Frontal cortex (tissue), 4 donors: Measurements from ENCODE around the gene PNKD. TPM values are rescaled to one million over a fixed set of nuclear protein-coding genes. Genes with fewer than 3 reads are reported as not detected.
"Not testable (repeated sequence)": the region's sequence is repeated elsewhere in the genome, so short reads cannot be mapped to it uniquely, and the experiment has no call there.

Experiments used
- DNase-seq, 2 donors: peaks; one replicate each; pipeline ENCODE4 v3.0.0; 2012; ENCODE audit warnings: low spot score in 2 of 2
- FAIRE-seq: peaks from 2 replicates; lab custom pipeline; 2012; peaks lifted over from hg19 to GRCh38; lab: Jason Lieb, UNC
- total RNA-seq: library from RNA; depleted of rRNA; stranded (reverse); fragments of >200 nt; gene quantifications from one replicate; pipeline ENCODE4 v1.2.3, GENCODE V29; 2014
- donor health status: control.
- donor health status: control.
- donor health status: control.

The PNKD gene
- total RNA-seq, 1 donor from 2014 or later: 15.1 TPM

DNA sequence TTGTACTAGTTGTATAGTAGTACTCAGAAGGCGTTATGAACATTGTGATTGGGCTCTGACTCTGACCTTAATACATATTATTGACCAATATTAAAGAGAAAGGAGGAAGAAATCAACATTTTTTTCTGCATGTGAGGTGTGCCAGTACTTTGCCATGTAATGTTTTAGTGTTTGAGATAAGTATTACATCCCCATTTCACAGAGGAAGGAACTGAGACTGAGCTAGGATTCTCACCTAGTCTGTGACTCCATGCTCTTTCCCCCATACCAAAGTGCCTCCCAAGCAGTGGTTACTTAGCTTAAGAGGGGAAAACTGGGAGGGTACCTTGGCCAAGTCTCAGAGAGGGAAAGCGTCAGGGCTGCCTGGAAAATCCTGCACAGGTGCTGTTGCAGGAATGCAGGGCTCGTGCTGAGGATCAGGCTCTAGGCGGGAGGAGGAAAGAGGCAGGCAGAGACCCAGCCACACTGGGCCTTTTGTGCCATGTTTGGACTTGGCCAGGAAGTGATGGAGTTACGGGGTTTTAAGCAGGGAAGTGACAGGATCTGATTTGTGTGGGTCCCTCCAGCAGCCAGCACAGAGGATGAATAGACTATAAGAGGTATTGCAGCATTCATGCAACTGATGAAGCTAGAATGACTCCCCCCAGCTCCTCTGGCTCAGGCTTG is 1.7 kb downstream of the PNKD start:
- DNase-seq: no peak
- FAIRE-seq: no peak

DNA sequence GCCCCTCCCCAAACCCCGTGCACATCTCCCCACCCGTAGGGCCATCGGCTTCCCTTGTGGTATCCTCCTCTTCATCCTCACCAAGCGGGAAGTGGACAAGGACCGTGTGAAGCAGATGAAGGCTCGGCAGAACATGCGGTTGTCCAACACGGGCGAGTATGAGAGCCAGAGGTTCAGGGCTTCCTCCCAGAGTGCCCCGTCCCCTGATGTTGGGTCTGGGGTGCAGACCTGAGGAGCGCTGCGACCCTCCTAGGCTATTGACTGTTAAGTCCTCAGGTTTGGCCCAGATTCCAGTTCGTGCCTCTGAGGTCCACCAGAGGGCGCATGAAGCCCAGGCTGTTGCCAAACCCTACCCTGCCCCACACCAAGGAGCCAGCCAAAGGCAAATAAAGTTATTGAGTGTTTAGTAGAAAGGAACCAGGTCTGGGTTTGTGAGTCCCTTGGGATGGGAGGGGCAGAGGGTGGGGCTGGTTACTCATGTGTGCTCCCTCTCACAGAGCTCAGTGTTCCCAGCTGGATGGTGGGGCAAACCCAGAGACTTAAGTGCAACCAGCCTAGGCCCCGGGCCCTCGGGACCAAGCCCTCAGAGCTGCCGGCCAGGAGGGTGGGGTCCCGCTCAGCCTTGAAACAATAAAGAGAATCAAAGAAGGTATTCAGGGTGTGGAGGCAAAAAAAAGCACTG is 2.4 kb downstream of the PNKD start:
- FAIRE-seq: no peak

DNA sequence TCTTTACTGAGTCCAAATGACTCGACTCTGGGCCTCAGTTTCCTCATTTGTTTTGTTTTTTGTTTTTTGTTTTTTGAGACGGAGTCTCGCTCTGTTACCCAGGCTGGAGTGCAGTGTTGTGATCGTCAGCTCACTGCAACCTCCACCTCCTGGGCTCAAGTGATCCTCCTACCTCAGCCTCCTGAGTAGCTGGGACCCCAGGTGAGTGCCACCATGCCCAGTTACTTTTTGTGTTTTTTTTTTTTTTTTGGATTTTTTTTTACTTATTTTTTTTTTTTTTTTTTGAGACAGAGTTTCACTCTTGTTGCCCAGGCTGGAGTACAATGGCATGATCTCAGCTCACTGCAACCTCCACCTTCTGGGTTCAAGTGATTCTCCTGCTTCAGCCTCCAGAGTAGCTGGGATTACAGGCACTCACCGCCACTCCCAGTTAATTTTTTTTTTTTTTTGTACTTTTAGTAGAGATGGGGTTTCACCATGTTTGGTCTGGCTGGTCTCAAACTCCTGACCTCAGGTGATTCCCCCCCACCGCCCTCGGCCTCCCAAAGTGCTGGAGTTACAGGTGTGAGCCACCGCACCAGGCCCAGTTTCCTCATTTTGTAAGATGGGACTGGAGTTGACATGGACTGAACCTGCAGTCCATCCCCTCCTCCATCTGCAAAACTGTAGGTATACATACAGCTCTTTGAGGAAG is 3.0 kb downstream of the PNKD start:
- not testable (repeated sequence) for FAIRE-seq

More for the DNA sequence above, 2.4 kb downstream of the PNKD start:
- DNase-seq: peak in 1 of 2 donors; percentile 72

DNA sequence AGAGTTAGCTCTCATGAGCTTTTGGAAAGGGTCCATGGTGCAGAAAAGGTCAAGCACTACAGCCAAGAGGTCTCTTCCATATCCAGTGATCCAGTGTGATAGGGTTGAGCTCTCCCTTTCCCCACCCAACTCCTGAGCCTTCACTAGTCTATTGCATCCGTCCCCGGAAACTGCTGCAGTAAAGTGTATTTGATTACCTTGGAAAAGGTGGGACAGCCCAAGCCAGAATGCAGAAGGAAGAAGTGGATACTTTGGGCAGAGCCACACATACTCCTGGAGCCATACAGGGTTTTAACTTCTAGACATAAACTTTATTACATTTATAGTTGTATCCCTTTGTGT is 3.6 kb downstream of the PNKD start:
- no peak for DNase-seq
- FAIRE-seq: no peak

More for the DNA sequence above, 3.0 kb downstream of the PNKD start:
- not testable (repeated sequence) for DNase-seq

DNA sequence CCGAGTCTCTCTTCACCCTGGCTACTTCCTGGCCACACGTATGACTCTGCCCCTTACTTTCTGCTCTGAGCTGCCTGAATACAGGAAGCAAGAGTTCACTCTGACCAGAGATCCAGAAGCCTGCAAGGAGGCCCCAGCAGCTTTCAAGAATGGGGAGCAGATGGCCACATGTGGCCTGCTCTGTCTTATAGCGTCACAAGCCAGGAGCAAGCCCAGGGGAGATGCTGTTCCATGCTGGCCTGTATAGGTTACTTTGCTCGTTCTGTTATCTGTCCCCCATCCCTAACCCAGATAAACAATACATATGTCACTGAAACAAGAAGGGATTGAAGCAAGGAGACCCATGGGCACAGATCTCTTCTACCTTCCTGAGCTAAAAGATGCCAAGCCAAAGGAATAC is 4.3 kb downstream of the PNKD start:
- no peak for DNase-seq
- FAIRE-seq: no peak

DNA sequence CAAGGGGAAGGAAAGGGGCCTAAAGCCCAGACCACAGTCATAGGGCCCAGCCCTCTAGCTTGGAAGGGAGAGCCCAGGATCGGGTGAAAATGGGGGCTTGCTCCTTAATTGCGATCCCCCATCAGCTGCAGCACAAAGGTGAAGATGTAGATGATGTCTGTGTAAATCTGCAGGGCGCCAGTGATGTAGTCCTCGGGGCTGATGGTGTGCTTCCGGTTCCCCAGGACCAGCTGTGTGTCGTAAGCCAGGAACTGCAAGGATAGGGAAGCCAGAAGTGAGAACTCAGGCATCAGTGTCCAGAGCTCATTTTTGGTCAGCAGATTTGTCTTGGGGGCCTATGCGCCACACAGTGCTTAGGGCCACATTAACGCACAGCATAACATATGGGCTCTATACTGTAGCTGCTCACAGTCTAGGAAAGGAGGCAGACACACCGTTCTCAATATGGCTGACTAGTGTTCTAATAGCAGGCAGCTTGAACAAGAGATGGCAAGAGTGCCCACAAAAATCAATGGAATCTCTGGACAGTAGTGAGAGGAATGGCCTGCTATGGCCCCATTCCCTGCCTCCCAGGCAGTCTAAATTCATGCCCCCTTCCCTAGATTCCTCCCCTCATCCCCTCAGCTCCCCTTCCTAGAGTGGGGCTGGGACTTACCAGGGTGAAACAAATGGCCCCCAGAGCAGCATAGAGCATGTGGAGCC is 5.2 kb downstream of the PNKD start:
- DNase-seq (no peak), FAIRE-seq (no peak)

DNA sequence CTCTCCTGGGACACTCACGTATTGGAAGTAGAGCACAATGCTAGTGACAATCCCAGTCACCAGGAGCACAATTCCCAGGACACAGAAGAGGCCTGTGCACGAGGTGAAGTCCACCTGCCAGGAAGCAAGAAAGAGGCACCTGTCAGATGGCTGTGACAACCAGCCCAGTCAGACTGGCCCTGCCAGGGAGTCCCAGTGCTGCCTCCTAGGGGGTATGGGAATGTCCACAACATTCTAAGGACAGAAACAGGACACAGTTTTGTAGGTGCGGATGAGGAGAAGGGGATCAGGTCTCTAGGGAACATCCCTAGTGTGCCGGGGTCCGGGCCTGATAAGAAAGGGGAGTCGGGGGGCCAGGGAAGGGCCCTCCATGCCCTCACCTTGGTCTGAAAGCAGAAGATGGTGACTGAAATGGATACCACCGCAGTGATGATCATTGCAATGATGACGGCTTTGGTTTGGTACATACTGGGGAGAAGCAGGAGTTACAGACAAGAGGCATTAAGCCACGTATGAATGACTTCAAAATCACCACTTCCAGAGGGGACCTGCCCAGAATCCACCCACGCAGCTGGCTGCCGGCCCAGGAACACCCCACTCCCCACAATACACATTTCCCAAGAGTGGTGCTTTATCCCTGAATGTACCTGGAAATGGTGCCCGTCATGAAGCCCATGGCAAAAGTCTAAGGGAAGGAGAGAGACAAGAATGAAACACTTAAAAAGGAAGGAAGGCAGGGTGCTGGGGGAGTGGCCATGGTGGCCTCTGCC is 6.9 kb downstream of the PNKD start:
- FAIRE-seq: no peak
- DNase-seq: no peak

DNA sequence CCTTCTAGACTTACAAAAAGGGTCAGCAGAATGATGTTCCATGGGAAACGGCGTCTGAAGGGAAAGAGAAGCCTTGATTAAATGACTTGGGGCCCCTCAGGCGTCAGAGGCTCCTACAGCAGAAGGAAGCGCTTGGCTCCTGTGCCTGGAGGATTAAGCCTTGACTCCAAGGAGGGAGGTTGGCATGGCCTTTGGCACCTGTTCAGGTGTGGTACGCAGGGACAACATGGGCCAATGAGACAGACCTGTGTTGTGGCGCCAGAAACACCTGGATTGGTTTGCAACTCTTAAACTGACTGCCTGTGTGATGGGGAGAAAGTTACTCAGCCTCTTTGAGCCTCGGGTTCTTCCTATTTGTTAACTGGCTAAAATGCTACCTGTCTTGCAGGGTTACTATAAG is 7.6 kb downstream of the PNKD start:
- DNase-seq (no peak), FAIRE-seq (no peak)

DNA sequence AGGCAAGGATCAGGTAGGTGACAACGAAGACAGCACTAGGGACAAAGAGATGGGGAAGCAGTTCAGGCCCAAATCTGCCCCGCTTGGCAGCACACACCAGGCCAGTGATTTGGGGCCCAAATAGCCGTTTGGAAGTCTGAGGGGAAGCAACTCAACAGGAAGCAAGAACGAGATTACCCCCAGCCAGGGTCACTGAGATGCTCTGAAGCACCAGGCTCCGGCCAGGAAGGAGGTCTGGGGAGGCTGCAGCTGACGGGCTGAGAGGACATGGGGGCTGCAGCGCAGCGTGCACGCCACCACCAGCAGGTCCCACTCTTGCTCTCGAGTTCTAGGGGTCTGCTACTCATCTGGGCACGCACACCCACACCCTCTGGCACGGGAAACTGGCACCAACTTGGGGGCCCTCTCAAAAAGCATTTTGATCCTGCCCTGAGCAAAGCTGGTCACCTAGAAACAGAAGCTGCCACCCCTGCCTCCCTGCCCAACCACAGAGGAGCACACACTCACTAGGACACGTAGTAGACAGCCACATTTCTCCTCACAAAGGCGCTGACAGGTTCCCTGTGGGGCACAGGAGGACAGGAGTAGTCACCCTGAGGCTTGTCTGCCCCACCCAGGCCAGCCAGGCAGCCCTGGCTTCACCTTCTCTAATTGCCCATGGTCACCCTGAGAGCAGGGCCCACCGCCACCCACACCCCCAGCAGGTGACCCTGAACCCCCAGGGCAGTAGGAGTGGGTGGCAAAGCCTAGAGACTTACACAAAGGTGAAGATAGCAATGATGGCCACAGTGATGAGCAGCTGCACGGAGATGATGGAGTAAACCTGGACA is 8.4 kb downstream of the PNKD start:
- FAIRE-seq: no peak
- no peak for DNase-seq

DNA sequence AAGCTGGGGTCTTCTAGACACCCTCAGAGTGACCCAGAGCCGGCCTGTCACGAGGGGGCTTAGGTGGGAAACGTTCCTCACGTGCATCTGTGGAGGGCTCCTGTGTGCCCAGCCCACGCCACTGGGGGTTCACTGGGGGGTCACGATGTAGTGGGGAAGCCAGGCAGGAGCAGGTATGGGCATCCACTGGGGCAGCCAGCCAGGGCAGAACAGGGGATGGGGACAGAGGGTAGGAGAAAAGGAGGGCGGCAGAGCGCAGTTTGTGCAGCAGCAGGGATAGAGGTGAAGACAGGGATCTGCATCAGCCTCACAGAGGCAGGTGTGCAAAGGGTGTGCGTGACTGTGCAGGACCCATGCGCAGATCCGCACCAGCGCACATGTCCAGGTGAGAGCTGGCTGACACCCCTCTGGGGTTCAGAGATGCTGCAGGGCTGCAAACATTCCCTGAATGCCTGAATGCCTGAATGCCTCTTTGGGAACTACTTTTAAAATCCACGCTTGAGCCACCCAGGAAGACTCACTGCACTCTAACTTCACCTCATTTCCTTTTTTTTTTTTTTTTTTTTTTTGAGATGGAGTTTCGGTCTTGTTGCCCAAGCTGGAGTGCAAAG is 10.0 kb downstream of the PNKD start:
- DNase-seq (no peak), FAIRE-seq (no peak)

DNA sequence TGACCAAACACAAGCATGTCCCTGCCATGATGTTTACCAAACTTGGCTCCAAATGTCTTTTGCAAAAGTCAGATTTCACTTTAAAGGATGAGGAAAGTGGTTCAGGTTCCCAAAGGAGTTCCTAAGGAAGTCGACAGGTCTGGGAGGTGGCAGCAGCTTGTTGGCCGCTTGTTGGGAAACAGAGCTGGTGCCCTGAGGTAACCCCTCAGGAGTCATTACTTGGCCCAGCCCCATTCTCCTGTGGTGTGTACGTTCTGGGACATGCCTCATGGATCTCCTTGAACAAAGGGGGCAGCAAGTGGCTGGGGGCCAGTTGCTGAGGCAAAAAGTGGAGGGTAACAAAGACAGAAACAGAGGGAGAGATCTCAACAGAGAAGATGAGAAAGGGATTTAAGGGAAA is 11.1 kb downstream of the PNKD start:
- no peak for DNase-seq
- no peak for FAIRE-seq

DNA sequence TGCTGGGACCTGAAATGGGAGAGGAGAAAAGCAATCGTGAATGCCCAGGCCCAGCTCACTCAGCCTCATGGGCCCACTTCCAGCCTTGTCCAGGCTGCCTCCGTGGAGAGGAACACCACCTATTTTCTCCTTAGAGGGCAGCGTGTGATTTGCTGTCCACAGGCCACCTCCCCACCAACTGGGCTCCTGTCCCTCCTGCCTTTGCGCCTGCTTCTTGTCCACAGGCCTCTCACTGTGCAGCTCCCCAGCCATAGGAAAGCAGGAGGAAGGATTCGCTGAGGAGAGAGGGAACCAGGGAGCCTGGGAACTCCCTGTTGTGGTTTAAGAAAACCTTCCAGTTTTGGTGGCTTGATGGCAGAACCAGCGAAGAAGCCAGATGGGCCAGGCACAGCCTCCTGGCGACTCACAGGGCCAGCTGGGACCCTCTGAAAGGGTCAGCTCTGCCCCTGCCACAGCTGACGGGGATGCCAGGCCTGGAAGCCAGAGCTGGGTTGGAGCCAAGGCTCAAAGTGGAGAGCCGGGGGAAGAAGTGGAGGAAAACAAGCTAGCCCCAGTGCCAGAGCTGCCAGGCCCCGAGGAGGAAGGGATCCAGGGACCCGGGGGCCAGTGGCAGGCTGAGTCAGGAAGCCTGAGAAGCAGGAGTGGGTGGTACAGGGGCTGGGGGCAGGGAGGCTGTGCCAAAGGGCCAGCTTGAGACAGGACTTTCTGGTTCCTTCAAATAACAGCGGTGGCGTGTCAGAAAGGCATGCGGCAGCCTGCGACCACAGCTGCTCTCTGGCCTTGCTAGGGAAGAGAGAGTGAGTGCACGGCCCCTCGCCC is 12.1 kb downstream of the PNKD start:
- no peak for FAIRE-seq

DNA sequence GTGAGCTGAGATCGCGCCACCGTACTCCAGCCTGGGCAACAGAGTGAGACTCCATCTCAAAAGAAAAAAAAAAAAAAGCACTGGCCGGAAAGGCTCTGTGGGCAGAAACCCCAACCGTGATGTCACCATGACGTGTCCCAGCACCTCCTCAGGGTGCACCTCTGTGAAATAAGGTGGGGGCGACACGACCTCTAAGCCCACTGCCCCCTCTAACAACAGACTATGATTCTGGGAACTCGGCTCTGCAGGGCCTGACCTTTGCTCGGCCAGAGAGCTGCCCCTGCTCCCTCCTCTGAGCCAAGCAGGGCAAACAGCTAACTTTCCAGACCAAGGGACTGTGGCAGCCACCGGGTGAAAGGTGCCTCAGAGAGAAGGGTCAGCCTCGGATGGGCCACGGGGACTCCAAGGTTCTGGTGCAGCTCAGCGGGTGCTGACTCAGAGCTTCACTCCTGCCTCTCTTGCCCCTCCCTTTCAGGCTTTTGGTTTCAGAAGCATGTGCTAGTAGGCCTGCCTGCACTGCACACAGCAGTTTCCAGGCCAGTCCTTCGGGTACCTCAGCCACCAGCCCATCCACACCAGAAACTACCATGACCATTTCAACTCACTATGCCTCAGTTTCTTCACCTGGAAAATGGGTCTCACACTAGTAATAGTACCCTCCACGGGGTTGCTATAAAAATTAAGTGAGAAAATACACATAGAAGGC is 13.9 kb downstream of the PNKD start:
- DNase-seq (no peak), FAIRE-seq (no peak)

More for the DNA sequence above, 12.1 kb downstream of the PNKD start:
- no peak for DNase-seq

DNA sequence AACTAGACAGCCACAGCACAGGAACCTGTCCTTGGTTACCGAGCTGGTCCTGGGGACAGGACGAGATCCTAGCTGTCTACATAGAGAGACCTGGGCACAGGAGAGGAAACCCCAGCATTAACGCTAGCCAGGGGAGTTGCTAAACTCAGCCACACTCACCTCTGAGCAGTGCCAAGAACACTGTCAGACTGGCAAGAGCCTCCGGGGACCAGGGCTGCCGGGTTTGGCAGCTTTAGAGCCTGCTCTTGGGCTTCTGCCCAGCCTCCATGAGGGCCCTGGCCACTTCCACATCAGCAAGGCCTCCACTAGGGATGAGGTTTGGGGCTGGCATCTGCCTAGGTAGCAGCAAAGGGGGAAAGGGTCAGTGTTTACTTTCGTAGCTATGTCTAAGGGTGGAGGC is 15.3 kb downstream of the PNKD start:
- FAIRE-seq (no peak), DNase-seq (no peak)

DNA sequence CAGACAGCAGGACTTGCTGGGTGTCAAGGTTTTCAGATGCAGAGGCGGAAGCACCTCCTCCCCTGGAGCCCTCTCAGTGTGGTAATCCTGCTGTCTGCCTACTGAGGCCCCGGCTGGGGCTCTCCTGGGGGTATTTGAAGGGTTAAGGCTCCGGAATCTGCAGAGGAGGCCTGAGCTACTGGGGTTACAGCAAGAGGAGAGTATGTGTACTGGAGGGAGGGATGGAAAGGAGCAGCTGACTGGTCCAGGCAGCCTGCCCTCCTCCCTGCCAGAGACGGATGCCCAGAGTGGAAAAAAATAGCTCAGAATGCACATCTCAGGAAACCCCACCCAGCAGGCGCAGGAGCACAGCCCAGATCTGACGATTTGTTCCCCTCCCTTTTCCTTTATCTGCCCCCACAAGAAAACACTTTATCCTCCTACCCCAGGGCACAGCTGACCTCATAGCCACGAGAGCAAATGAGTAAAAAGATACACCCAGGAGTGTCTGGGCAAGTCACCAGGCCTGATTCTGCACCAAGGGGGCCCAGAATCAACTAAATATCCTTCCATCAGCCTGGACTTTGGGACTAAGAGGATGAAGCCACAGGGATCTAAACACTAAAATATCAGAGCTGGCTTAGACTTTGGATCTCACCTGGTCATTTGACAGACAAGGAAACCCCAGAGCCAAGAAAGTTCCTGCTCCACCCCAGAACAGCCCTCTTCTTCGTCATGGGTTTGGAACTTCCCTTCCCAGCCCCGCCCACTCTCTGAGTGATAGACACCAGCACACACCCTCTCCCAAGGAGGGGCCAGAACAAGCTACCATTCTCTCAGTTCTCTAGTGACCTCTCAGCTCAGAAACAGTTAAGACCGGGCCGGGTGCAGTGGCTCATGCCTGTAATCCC is 16.5 kb downstream of the PNKD start:
- DNase-seq: peak; percentile 75 to 83
- FAIRE-seq: no peak

DNA sequence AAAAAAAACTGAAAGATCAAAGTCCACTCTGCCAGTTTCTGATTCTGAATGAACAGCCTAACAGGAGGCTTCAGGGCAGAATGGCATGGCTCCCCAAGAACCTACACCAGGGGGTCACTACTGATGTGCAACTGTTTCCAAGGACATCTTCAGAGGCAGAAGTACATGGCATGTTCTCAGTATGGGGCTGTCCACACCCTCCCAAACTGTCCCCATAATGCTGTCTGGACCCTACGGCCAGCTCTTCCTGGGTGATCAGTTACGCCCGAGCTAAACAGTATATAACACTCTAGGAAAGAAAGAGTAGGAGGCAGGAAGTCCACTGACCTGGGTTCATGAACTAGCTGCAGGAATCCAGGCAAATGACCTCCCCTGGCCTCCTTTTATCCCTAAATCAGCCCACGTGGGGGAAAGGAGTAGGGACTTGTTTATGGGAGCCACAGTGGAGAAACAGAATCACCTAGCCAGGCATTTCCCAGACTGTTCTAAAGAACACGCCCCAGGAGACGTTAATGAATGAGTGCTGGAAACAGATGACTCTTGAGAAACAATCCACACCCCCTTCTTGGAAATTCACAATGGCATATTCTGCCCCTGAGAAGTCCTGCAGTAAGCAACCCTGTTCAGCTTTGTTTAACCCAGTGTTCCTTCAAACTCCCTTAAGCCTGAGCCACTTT is 19.5 kb downstream of the PNKD start:
- no peak for FAIRE-seq
- DNase-seq: no peak
